GM10248 (cell line): ENCODE measurements around the gene DNAJB4.
"Not testable (repeated sequence)": the region's sequence is repeated elsewhere in the genome, so short reads cannot be mapped to it uniquely, and the experiment has no call there.

ENCODE experiments used
- CTCF ChIA-PET: fragments of 300-600 bp; sonication (Branson Sonifier 250); formaldehyde crosslinking; extraction: SDS; loops from one replicate; lab custom pipeline; 2021; ENCODE audit warnings: antibody characterized with exemption; lab: Yijun Ruan, JAX
- POLR2A ChIA-PET: fragments of 350-650 bp; sonication (Branson Sonifier 250); formaldehyde crosslinking; extraction: SDS; loops from one replicate; lab custom pipeline; 2020; ENCODE audit warnings: antibody characterized with exemption; lab: Yijun Ruan, JAX
- DNase-seq: peaks from one replicate; pipeline ENCODE4 v3.0.0; 2012; ENCODE audit errors: extremely low spot score
- CTCF ChIP-seq: IDR thresholded peaks from 2 replicates; pipeline ENCODE4 v1.5.1; 2012; ENCODE audit warnings: mild to moderate bottlenecking, low read depth; ENCODE audit errors: extremely low read depth, missing control alignments, control extremely low read depth

DNAJB4 gene

GRCh38 chr1:77996734-77997133 is 8.0 kb upstream of the DNAJB4 start:
- DNase-seq, result no peak
- no peak for TF ChIP-seq CTCF
- CTCF ChIA-PET, result interaction anchor here (2.7 to 14.3 kb wide), 2 partner anchors 11 to 18 kb away, joined by 10 to 117 read pairs; partner anchors contain the start of gene FUBP1
- POLR2A ChIA-PET, result interaction anchor here (2.9 kb wide), 1 partner anchor 8 kb away, joined by 13 read pairs; the partner anchor contains the start of gene DNAJB4

GRCh38 chr1:78000536-78000935 is 4.2 kb upstream of the DNAJB4 start:
- not testable (repeated sequence) for DNase-seq
- ChIA-PET CTCF (interaction anchor here (1.4 to 14.3 kb wide), 4 partner anchors 10 to 22 kb away, joined by 6 to 117 read pairs (median 12); partner anchors contain the start of gene FUBP1), POLR2A (interaction anchor here (0.6 kb wide), 1 partner anchor 72 kb away, joined by 5 read pairs; no protein-coding TSS in a partner anchor)

- CTCF ChIA-PET, result interaction anchor here (0.9 to 14.3 kb wide), 7 partner anchors 8 to 24 kb away, joined by 3 to 117 read pairs (median 3); partner anchors contain the start of gene FUBP1
- TF ChIP-seq CTCF, result no peak
- DNase-seq, result no peak
- POLR2A ChIA-PET, result interaction anchor here (0.7 to 6.1 kb wide), 10 partner anchors 8 to 620 kb away, joined by 3 to 146 read pairs (median 12); partner anchors contain the start of genes FUBP1, MIGA1 and ZZZ3
Measured at GRCh38 chr1:78003070-78003746, 1.5 kb upstream of the DNAJB4 start.

- POLR2A ChIA-PET, result interaction anchor here (0.5 to 6.1 kb wide), 34 partner anchors 9 to 862 kb away, joined by 3 to 146 read pairs (median 4); partner anchors contain the start of genes FUBP1, MIGA1 and ZZZ3
- TF ChIP-seq CTCF, result no peak
- CTCF ChIA-PET, result interaction anchor here (1.2 to 14.3 kb wide), 5 partner anchors 9 to 110 kb away, joined by 3 to 117 read pairs (median 6); partner anchors contain the start of gene FUBP1
- DNase-seq, result peak; percentile 27
Measured at GRCh38 chr1:78003882-78004718, 639 bp upstream of the DNAJB4 start.

- CTCF ChIA-PET, result interaction anchor here (0.9 to 14.3 kb wide), 4 partner anchors 10 to 141 kb away, joined by 3 to 117 read pairs (median 8); partner anchors contain the start of gene FUBP1
Measured at GRCh38 chr1:78005448-78005722, 646 bp downstream of the DNAJB4 start.

GRCh38 chr1:78005755-78006154 is 1.0 kb downstream of the DNAJB4 start:
- ChIA-PET CTCF (interaction anchor here (0.9 to 14.3 kb wide), 4 partner anchors 9 to 141 kb away, joined by 3 to 117 read pairs (median 8); partner anchors contain the start of gene FUBP1), POLR2A (interaction anchor here (1.8 to 6.1 kb wide), 3 partner anchors 9 to 26 kb away, joined by 9 to 146 read pairs (median 21); partner anchors contain the start of gene FUBP1)
- no peak for DNase-seq
- no peak for TF ChIP-seq CTCF

More at GRCh38 chr1:78005448-78005722, 646 bp downstream of the DNAJB4 start:
- no peak for DNase-seq
- POLR2A ChIA-PET, result interaction anchor here (0.6 to 6.1 kb wide), 12 partner anchors 9 to 332 kb away, joined by 3 to 146 read pairs (median 7); partner anchors contain the start of gene FUBP1
- TF ChIP-seq CTCF, result no peak
